IMR-90 (cell line): ENCODE measurements around the gene GATAD2A. TPM values are rescaled to one million over a fixed set of nuclear protein-coding genes. Genes with fewer than 3 reads are reported as not detected.

ENCODE experiments used
- ATAC-seq: fragments of 200-7000 bp; cut with Tn5 transposase; 2 replicates; pipeline ENCODE4 v1.9.1; 2020; ENCODE audit warnings: low read depth, mild to moderate bottlenecking, moderate library complexity
- BruUV-seq: library from RNA; stranded (reverse); fragments of 400-500 nt; replicated peaks from 2 replicates; lab custom pipeline; 2021; lab: Mats Ljungman, UMichigan
- CTCF ChIA-PET: fragments of 300-600 bp; formaldehyde crosslinking; extraction: SDS; loops from one replicate; lab custom pipeline; 2021; ENCODE audit warnings: antibody characterized with exemption; lab: Yijun Ruan, JAX
- POLR2A ChIA-PET: fragments of 300-600 bp; sonication (Branson Sonifier 250); formaldehyde crosslinking; loops from one replicate; lab custom pipeline; 2022; ENCODE audit warnings: antibody characterized with exemption; ENCODE audit not compliant: unreplicated experiment; lab: Charles Lee
- DNase-seq: peaks from one replicate; pipeline ENCODE4 v3.0.0; 2013
- H2AFZ ChIP-seq: replicated peaks from 2 replicates; pipeline ENCODE3; 2013; ENCODE audit warnings: low read length, mild to moderate bottlenecking; ENCODE audit not compliant: poor library complexity
- H2AK5ac ChIP-seq: 2 replicates; pipeline ENCODE4 v1.6.1; 2013; ENCODE audit warnings: low read depth, low read length, inconsistent platforms
- H2AK9ac ChIP-seq: replicated peaks from 2 replicates; pipeline ENCODE3; 2013; ENCODE audit warnings: mild to moderate bottlenecking, low read depth, low read length, moderate library complexity; ENCODE audit not compliant: poor library complexity
- H2BK120ac ChIP-seq: 2 replicates; pipeline ENCODE4 v1.6.1; 2013; ENCODE audit warnings: low read depth, low read length, inconsistent platforms
- H2BK15ac ChIP-seq: 3 replicates; pipeline ENCODE4 v1.6.1; 2013; ENCODE audit warnings: low read depth, low read length, inconsistent platforms
- H2BK20ac ChIP-seq: 2 replicates; pipeline ENCODE4 v1.6.1; 2013; ENCODE audit warnings: low read depth, mild to moderate bottlenecking, inconsistent platforms, low read length, moderate library complexity
- H2BK5ac ChIP-seq: 2 replicates; pipeline ENCODE4 v1.6.1; 2013; ENCODE audit warnings: mild to moderate bottlenecking, low read depth, low read length, inconsistent platforms; ENCODE audit not compliant: poor library complexity, severe bottlenecking
- H3K14ac ChIP-seq: replicated peaks from 2 replicates; pipeline ENCODE4 v1.6.1; 2013; ENCODE audit warnings: low read depth, low read length, inconsistent platforms
- H3K18ac ChIP-seq: 2 replicates; pipeline ENCODE4 v1.6.1; 2013; ENCODE audit warnings: low read depth, low read length, control low read depth
- H3K23ac ChIP-seq: 2 replicates; pipeline ENCODE4 v1.6.1; 2013; ENCODE audit warnings: low read depth, low read length, inconsistent platforms
- H3K27ac ChIP-seq: 2 replicates; pipeline ENCODE4 v1.5.1; 2013; ENCODE audit warnings: mild to moderate bottlenecking, control low read depth, low read length; ENCODE audit not compliant: insufficient read depth
- H3K27me3 ChIP-seq: 2 replicates; pipeline ENCODE4 v1.6.1; 2013; ENCODE audit warnings: low read length; ENCODE audit not compliant: control insufficient read depth, insufficient read depth
- H3K36me3 ChIP-seq: 2 replicates; pipeline ENCODE4 v1.6.1; 2013; ENCODE audit warnings: low read length, mixed read lengths; ENCODE audit not compliant: control insufficient read depth, insufficient read depth
- H3K4ac ChIP-seq: 2 replicates; pipeline ENCODE4 v1.6.1; 2013; ENCODE audit warnings: low read depth, low read length, inconsistent platforms
- H3K4me1 ChIP-seq: 2 replicates; pipeline ENCODE4 v1.6.1; 2013; ENCODE audit warnings: low read length, mixed read lengths; ENCODE audit not compliant: control insufficient read depth, insufficient read depth
- H3K4me2 ChIP-seq: 2 replicates; pipeline ENCODE4 v1.6.1; 2013; ENCODE audit warnings: low read depth, mild to moderate bottlenecking, control low read depth, low read length, moderate library complexity
- H3K4me3 ChIP-seq: 2 replicates; pipeline ENCODE4 v1.5.1; 2013; ENCODE audit warnings: low read depth, mild to moderate bottlenecking, control low read depth, low read length, moderate library complexity; ENCODE audit not compliant: insufficient read depth
- H3K56ac ChIP-seq: 2 replicates; pipeline ENCODE4 v1.6.1; 2013; ENCODE audit warnings: low read length, inconsistent platforms; ENCODE audit not compliant: insufficient read depth; ENCODE audit errors: extremely low read depth
- H3K79me1 ChIP-seq, 2 experiments: 2 replicates each; pipeline ENCODE4 v1.6.1; 2013; ENCODE audit warnings: low read length in 2 of 2, inconsistent platforms in 1 of 2, low read depth in 1 of 2
- H3K9ac ChIP-seq: 2 replicates; pipeline ENCODE4 v1.6.1; 2013; ENCODE audit warnings: low read depth, low read length, control low read depth
- H3K9me1 ChIP-seq: 2 replicates; pipeline ENCODE4 v1.6.1; 2013; ENCODE audit warnings: low read length, inconsistent platforms; ENCODE audit not compliant: insufficient read depth
- H3K9me3 ChIP-seq: 2 replicates; pipeline ENCODE4 v1.6.1; 2013; ENCODE audit warnings: low read length; ENCODE audit not compliant: control insufficient read depth, insufficient read depth
- H4K20me1 ChIP-seq: 2 replicates; pipeline ENCODE4 v1.6.1; 2013; ENCODE audit warnings: low read length, inconsistent platforms; ENCODE audit not compliant: insufficient read depth
- H4K5ac ChIP-seq: 2 replicates; pipeline ENCODE4 v1.6.1; 2013; ENCODE audit warnings: mild to moderate bottlenecking, low read depth, low read length, control low read depth
- H4K8ac ChIP-seq, 2 experiments: 2 replicates each; pipeline ENCODE4 v1.6.1; 2013; ENCODE audit warnings: low read depth in 2 of 2, low read length in 2 of 2, control low read depth in 1 of 2, inconsistent platforms in 1 of 2
- H4K91ac ChIP-seq: 2 replicates; pipeline ENCODE4 v1.6.1; 2013; ENCODE audit warnings: low read depth, low read length, inconsistent platforms; ENCODE audit not compliant: insufficient read depth
- MAZ ChIP-seq: IDR thresholded peaks from 2 replicates; pipeline ENCODE4 v1.6.1; 2012; ENCODE audit warnings: low read depth, mild to moderate bottlenecking, low read length, improper control_type of control experiment, moderate library complexity, borderline replicate concordance
- MXI1 ChIP-seq: IDR thresholded peaks from 2 replicates; pipeline ENCODE4 v1.6.1; 2012; ENCODE audit warnings: low read depth, mild to moderate bottlenecking, low read length, moderate library complexity, borderline replicate concordance
- RAD21 ChIP-seq: IDR thresholded peaks from 2 replicates; pipeline ENCODE4 v1.6.1; 2012; ENCODE audit warnings: low read length, improper control_type of control experiment
- RCOR1 ChIP-seq: IDR thresholded peaks from 2 replicates; pipeline ENCODE4 v1.6.1; 2012; ENCODE audit warnings: mild to moderate bottlenecking, low read length, improper control_type of control experiment; ENCODE audit not compliant: insufficient replicate concordance
- WGBS, 2 experiments: methylation state at CpG; one replicate each; pipeline versions ENCODE4 v1.1.5 to v1.1.7; 2013; ENCODE audit warnings: missing lambda C conversion rate in 2 of 2; ENCODE audit not compliant: insufficient read length in 1 of 2; ENCODE audit errors: extremely low coverage in 2 of 2; 5-methylcytosine and 5-hydroxymethylcytosine counted together
- dilution Hi-C: fragments of 300-500 bp; cut with HindIII; formaldehyde crosslinking; loops from one replicate; pipeline ENCODE4 v1.14.3; 2018; ENCODE audit warnings: low sequenced_read_pairs; ENCODE audit not compliant: unreplicated experiment
- in situ Hi-C: fragments of 300-500 bp; cut with MboI; formaldehyde crosslinking; loops from 3 replicates; pipeline ENCODE4 v1.14.3; 2019; ENCODE audit warnings: low sequenced_read_pairs, inconsistent platforms, mixed read lengths
- intact Hi-C: fragments of 100-400 bp; cut with micrococcal nuclease; formaldehyde crosslinking; loops from 2 replicates; pipeline ENCODE4 v1.10.0; 2022
- polyA plus RNA-seq, 3 experiments: library from polyadenylated mRNA; depleted of rRNA; stranded (reverse); fragments of >200 nt; gene quantifications; 2 replicates each; pipeline ENCODE4 v1.2.3, GENCODE V29; 2012; ENCODE audit warnings: low replicate concordance in 1 of 3
- total RNA-seq: library from RNA; depleted of rRNA; stranded (reverse); fragments of >200 nt; gene quantifications from 2 replicates; pipeline ENCODE4 v1.2.3, GENCODE V29; 2012
- TF ChIP-seq, protein P1 (sequence below): fragments of 150-350 bp; IDR thresholded peaks from 2 replicates; pipeline ENCODE4 v1.6.1; 2017; ENCODE audit warnings: mild to moderate bottlenecking, antibody characterized with exemption, low read length, low read depth
- TF ChIP-seq, protein P2 (sequence below): conservative IDR thresholded peaks from 2 replicates; pipeline ENCODE4 v1.5.1; 2012; ENCODE audit warnings: mild to moderate bottlenecking, low read depth, low read length, improper control_type of control experiment

Gene GATAD2A
- total and polyA plus RNA-seq, 2 of the 4 experiments (the other 2 are of a cell fraction): 23.5 to 33.2 TPM

DNA sequence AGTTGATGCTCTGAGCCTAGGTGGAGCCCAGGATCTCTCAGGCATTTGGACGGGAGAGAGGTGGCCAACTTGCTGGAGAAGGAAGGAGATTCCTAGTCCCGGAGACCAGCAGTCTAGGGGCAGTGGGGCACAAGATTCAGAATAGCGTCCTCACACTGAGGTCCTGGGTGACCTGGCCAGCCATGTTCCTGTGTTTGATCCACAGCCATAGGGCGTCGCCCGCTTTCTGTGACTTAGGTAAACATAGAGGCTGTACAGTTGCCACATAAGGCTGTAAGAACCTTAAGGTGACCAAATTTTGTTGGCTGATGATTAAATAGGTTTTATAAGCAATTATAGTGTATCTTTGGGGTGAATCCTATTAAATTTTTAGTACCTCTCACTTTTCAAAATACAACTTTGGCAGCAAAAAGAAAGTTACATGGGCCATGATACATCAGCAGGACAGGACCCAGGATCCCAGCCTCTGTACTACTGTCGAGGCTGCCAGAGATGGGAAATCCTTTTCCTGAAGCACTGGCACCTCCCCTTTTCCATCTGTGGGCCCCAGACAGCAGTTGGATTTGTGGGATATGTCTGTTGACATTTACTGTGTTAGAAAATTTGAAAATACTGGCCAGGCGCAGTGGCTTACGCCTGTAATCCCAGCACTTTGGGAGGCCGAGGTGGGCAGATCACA is 72.4 kb downstream of the GATAD2A start:
- H2AK5ac ChIP-seq: no peak overlapping the region
- H3K4me3 ChIP-seq: no peak overlapping the region
- WGBS, 2 experiments: 97% methylated on average over 5 of the region's 10 CpGs; no CpG with 5 or more reads in 1 of the 2 experiments
- H3K4ac ChIP-seq: no peak overlapping the region
- no peak overlapping the region for H2BK15ac ChIP-seq
- H3K4me1 ChIP-seq: peaks cover 8% of the 10 kb centered on the region; the same call in 1 of the 2 replicates
- intact Hi-C loops: no loop called here
- H2BK120ac ChIP-seq: no peak overlapping the region
- peaks cover 53% of the 10 kb centered on the region for H4K20me1 ChIP-seq
- dilution Hi-C loops: no loop called here
- in situ Hi-C loops: no loop called here
- no peak overlapping the region for H3K56ac ChIP-seq
- BruUV-seq: no TSS peak
- no peak overlapping the region for H4K91ac ChIP-seq
- no peaks in the 10 kb centered on the region for H3K27me3 ChIP-seq
- ATAC-seq (no peak), DNase-seq (no peak)
- ChIA-PET CTCF (interaction anchor here (0.7 kb wide), 1 partner anchor 11 kb away, joined by 3 read pairs; no protein-coding TSS in a partner anchor), POLR2A (interaction anchor here (0.6 kb wide), 1 partner anchor 33 kb away, joined by 4 read pairs; no protein-coding TSS in a partner anchor)
- H2BK20ac ChIP-seq: no peak overlapping the region
- no peak overlapping the region for H4K8ac ChIP-seq
- peaks cover 23% of the 10 kb centered on the region for H3K9me1 ChIP-seq
- H2AFZ ChIP-seq: no peak overlapping the region
- H3K4me2 ChIP-seq: no peak overlapping the region
- no peak overlapping the region for H2BK5ac ChIP-seq
- TF ChIP-seq MAZ (no peak), RAD21 (no peak), RCOR1 (no peak), MXI1 (no peak)
- TF ChIP-seq, protein P1, sequence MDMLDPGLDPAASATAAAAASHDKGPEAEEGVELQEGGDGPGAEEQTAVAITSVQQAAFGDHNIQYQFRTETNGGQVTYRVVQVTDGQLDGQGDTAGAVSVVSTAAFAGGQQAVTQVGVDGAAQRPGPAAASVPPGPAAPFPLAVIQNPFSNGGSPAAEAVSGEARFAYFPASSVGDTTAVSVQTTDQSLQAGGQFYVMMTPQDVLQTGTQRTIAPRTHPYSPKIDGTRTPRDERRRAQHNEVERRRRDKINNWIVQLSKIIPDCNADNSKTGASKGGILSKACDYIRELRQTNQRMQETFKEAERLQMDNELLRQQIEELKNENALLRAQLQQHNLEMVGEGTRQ: no peak
- TF ChIP-seq, protein P2, sequence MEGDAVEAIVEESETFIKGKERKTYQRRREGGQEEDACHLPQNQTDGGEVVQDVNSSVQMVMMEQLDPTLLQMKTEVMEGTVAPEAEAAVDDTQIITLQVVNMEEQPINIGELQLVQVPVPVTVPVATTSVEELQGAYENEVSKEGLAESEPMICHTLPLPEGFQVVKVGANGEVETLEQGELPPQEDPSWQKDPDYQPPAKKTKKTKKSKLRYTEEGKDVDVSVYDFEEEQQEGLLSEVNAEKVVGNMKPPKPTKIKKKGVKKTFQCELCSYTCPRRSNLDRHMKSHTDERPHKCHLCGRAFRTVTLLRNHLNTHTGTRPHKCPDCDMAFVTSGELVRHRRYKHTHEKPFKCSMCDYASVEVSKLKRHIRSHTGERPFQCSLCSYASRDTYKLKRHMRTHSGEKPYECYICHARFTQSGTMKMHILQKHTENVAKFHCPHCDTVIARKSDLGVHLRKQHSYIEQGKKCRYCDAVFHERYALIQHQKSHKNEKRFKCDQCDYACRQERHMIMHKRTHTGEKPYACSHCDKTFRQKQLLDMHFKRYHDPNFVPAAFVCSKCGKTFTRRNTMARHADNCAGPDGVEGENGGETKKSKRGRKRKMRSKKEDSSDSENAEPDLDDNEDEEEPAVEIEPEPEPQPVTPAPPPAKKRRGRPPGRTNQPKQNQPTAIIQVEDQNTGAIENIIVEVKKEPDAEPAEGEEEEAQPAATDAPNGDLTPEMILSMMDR: no peak
- H3K36me3 ChIP-seq: peaks cover 6% of the 10 kb centered on the region
- no peak overlapping the region for H4K5ac ChIP-seq
- no peak overlapping the region for H3K18ac ChIP-seq
- peaks cover 24 to 93% of the 10 kb centered on the region in 2 experiments for H3K79me1 ChIP-seq
- no peak overlapping the region for H3K23ac ChIP-seq
- H3K9me3 ChIP-seq: no peaks in the 10 kb centered on the region
- H3K27ac ChIP-seq: no peak overlapping the region
- no peak overlapping the region for H3K9ac ChIP-seq
- H3K14ac ChIP-seq: no peak overlapping the region
- H2AK9ac ChIP-seq: no peak overlapping the region
